ENCODE measurements around the gene OR14C36. TPM values are rescaled to one million over a fixed set of nuclear protein-coding genes. Genes with fewer than 3 reads are reported as not detected.

The OR14C36 gene
- polyA plus RNA-seq, 3 donors = not detected

GRCh38 chr1:248343451-248343850, 5.1 kb upstream of the OR14C36 start:
- Mint-ChIP-seq H3K36me3 (no peaks in the 10 kb centered on the region), H3K9me3 (peaks cover 0 to 7% (median 1%) of the 10 kb centered on the region in 7 donors), H3K4me1 (no peaks in the 10 kb centered on the region), H3K4me3 (no peak overlapping the region), H3K27me3 (ENCODE audit: low read depth in 3 of 3) (peaks cover 0 to 1% (median 0%) of the 10 kb centered on the region in 3 donors), H3K27ac (no peak overlapping the region)
- H3K27me3 ChIP-seq (ENCODE audit: control insufficient read depth in 2 of 2, insufficient read depth in 2 of 2, low read length in 2 of 2) = no peaks in the 10 kb centered on the region
- H2AFZ ChIP-seq (ENCODE audit: insufficient read depth, low read depth, low read length, poor library complexity, severe bottlenecking) = no peak overlapping the region
- H3K36me3 ChIP-seq (replicated peaks in 1 of 2; ENCODE audit: control insufficient read depth in 1 of 2, insufficient read depth in 2 of 2, low read length in 2 of 2) = no peaks in the 10 kb centered on the region
- H3K4me2 ChIP-seq (replicated peaks; ENCODE audit: extremely low read depth, low read length, poor library complexity, severe bottlenecking) = no peak overlapping the region
- H3K79me2 ChIP-seq (ENCODE audit: insufficient read depth, low read length) = no peaks in the 10 kb centered on the region
- no CpG with 5 or more reads among the region's 3 CpGs for WGBS (ENCODE audit: insufficient coverage)
- H3K4me3 ChIP-seq (replicated peaks in 1 of 3; ENCODE audit: low read depth in 2 of 3, low read length in 3 of 3) = no peak overlapping the region
- no peak overlapping the region for H3K9ac ChIP-seq (ENCODE audit: insufficient read depth, low read length, poor library complexity, severe bottlenecking)
- DNase-seq = no peak
- H3K9me3 ChIP-seq (replicated peaks in 1 of 2; ENCODE audit: control insufficient read depth in 1 of 2, insufficient read depth in 1 of 2, low read length in 2 of 2) = peaks cover 0 to 4% of the 10 kb centered on the region in 2 donors
- no peak for TF ChIP-seq CTCF (IDR thresholded peaks at IDR 0.05)
- no peak overlapping the region for H3K27ac ChIP-seq (ENCODE audit: low read depth in 1 of 2, low read length in 2 of 2)
- intact Hi-C loops (cut with micrococcal nuclease) = no loop called here
- H4K20me1 ChIP-seq (ENCODE audit: insufficient read depth, low read length) = no peaks in the 10 kb centered on the region
- H3K4me1 ChIP-seq (ENCODE audit: control insufficient read depth in 1 of 2, insufficient read depth in 2 of 2, low read length in 2 of 2) = no peaks in the 10 kb centered on the region

- no peaks in the 10 kb centered on the region for H3K79me2 ChIP-seq (ENCODE audit: insufficient read depth, low read length)
- no peaks in the 10 kb centered on the region for H3K36me3 Mint-ChIP-seq
- no peaks in the 10 kb centered on the region for H3K9me3 ChIP-seq (replicated peaks in 1 of 2; ENCODE audit: control insufficient read depth in 1 of 2, insufficient read depth in 1 of 2, low read length in 2 of 2)
- H3K4me3 ChIP-seq (replicated peaks in 1 of 3; ENCODE audit: low read depth in 2 of 3, low read length in 3 of 3) = no peak overlapping the region
- no peak overlapping the region for H3K4me2 ChIP-seq (replicated peaks; ENCODE audit: extremely low read depth, low read length, poor library complexity, severe bottlenecking)
- H4K20me1 ChIP-seq (ENCODE audit: insufficient read depth, low read length) = no peaks in the 10 kb centered on the region
- H3K4me1 Mint-ChIP-seq = no peaks in the 10 kb centered on the region
- H2AFZ ChIP-seq (ENCODE audit: insufficient read depth, low read depth, low read length, poor library complexity, severe bottlenecking) = no peak overlapping the region
- H3K4me3 Mint-ChIP-seq = no peak overlapping the region
- H3K9ac ChIP-seq (ENCODE audit: insufficient read depth, low read length, poor library complexity, severe bottlenecking) = no peak overlapping the region
- WGBS (ENCODE audit: insufficient coverage) = 0% methylated on average over 1 of the region's 3 CpGs
- no peaks in the 10 kb centered on the region for H3K4me1 ChIP-seq (ENCODE audit: control insufficient read depth in 1 of 2, insufficient read depth in 2 of 2, low read length in 2 of 2)
- intact Hi-C loops (cut with micrococcal nuclease) = no loop called here
- no peak for TF ChIP-seq CTCF (IDR thresholded peaks at IDR 0.05)
- no peak for DNase-seq
- H3K27me3 Mint-ChIP-seq (ENCODE audit: low read depth in 3 of 3) = peaks cover 0 to 1% (median 0%) of the 10 kb centered on the region in 3 donors
- no peaks in the 10 kb centered on the region for H3K27me3 ChIP-seq (ENCODE audit: control insufficient read depth in 2 of 2, insufficient read depth in 2 of 2, low read length in 2 of 2)
- H3K9me3 Mint-ChIP-seq = peaks cover 0 to 8% (median 0%) of the 10 kb centered on the region in 7 donors
- H3K27ac Mint-ChIP-seq = no peak overlapping the region
- no peak overlapping the region for H3K27ac ChIP-seq (ENCODE audit: low read depth in 1 of 2, low read length in 2 of 2)
- no peaks in the 10 kb centered on the region for H3K36me3 ChIP-seq (replicated peaks in 1 of 2; ENCODE audit: control insufficient read depth in 1 of 2, insufficient read depth in 2 of 2, low read length in 2 of 2)
These were observed 10.8 kb downstream of the OR14C36 start for GRCh38 chr1:248359415-248359814.

Measured in CD14-positive monocyte (primary cell).